Measurements from ENCODE around the gene IGF2BP2. TPM values are rescaled to one million over a fixed set of nuclear protein-coding genes. Genes with fewer than 3 reads are reported as not detected.

Gene IGF2BP2
- total and polyA plus RNA-seq, 9 of the 15 experiments (the other 6 are each of a cell fraction or from before 2014, with no cell fraction given): 3.2 to 59.6 (median 30.5) TPM

DNA sequence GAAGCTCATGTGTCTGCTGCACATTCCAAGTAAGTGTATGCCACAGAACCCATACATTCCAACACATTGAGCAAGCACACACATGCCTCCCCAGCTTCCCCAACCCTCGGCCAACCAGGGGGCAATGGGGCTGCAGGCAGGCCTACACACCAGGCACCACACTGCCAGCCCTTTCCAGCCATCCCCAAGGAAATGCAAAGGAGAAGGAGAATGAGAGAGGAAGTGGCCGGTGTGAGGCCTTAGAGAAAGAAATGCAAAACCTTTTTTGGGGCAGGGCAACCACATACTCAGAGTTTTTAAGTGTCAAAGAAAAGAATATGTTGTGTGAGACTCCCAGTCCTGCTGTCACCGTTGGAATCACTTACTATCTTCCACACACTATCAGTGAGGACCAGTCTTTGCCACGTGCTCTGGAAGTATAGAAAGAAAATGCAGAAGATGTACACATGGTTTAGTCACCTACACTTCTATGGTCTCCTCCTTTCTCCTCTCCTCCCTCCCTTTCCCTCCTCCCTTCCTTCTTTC lies 11.1 kb downstream of the IGF2BP2 start (continued):
- TF ChIP-seq, protein P1, sequence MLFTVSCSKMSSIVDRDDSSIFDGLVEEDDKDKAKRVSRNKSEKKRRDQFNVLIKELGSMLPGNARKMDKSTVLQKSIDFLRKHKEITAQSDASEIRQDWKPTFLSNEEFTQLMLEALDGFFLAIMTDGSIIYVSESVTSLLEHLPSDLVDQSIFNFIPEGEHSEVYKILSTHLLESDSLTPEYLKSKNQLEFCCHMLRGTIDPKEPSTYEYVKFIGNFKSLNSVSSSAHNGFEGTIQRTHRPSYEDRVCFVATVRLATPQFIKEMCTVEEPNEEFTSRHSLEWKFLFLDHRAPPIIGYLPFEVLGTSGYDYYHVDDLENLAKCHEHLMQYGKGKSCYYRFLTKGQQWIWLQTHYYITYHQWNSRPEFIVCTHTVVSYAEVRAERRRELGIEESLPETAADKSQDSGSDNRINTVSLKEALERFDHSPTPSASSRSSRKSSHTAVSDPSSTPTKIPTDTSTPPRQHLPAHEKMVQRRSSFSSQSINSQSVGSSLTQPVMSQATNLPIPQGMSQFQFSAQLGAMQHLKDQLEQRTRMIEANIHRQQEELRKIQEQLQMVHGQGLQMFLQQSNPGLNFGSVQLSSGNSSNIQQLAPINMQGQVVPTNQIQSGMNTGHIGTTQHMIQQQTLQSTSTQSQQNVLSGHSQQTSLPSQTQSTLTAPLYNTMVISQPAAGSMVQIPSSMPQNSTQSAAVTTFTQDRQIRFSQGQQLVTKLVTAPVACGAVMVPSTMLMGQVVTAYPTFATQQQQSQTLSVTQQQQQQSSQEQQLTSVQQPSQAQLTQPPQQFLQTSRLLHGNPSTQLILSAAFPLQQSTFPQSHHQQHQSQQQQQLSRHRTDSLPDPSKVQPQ (CRISPR knock-in tag; IDR thresholded peaks at IDR 0.05; ENCODE audit: borderline replicate concordance): no peak
- TF ChIP-seq CBFA2T3 (IDR thresholded peaks at IDR 0.05) (no peak; the same call in 1 of the 2 replicates), GABPA (tag; conservative IDR thresholded peaks at IDR 0.05; ENCODE audit: low read depth) (no peak), BACH1 (tag; IDR thresholded peaks at IDR 0.05) (no peak), FOXM1 (IDR thresholded peaks at IDR 0.05; ENCODE audit: low read depth) (no peak), FOXM1 (CRISPR knock-in tag; IDR thresholded peaks at IDR 0.05; ENCODE audit: low read depth) (no peak), KAT8 (IDR thresholded peaks at IDR 0.05; ENCODE audit: low read depth) (no peak), KDM1A (IDR thresholded peaks at IDR 0.05) (0 out of 4 replicates have a peak, but pooled peaks of 1 of the 2 experiments have one; percentile 12), SMAD4 (CRISPR knock-in tag; conservative IDR thresholded peaks at IDR 0.05) (peak; percentile 41; the same call in 1 of the 2 replicates), ZNF696 (CRISPR knock-in tag; conservative IDR thresholded peaks at IDR 0.05) (no peak), ZNF316 (IDR thresholded peaks at IDR 0.05) (no peak)
- TF ChIP-seq, protein P2, sequence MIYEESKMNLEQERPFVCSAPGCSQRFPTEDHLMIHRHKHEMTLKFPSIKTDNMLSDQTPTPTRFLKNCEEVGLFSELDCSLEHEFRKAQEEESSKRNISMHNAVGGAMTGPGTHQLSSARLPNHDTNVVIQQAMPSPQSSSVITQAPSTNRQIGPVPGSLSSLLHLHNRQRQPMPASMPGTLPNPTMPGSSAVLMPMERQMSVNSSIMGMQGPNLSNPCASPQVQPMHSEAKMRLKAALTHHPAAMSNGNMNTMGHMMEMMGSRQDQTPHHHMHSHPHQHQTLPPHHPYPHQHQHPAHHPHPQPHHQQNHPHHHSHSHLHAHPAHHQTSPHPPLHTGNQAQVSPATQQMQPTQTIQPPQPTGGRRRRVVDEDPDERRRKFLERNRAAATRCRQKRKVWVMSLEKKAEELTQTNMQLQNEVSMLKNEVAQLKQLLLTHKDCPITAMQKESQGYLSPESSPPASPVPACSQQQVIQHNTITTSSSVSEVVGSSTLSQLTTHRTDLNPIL (CRISPR knock-in tag; IDR thresholded peaks at IDR 0.05): no peak
- TF ChIP-seq, protein P3, sequence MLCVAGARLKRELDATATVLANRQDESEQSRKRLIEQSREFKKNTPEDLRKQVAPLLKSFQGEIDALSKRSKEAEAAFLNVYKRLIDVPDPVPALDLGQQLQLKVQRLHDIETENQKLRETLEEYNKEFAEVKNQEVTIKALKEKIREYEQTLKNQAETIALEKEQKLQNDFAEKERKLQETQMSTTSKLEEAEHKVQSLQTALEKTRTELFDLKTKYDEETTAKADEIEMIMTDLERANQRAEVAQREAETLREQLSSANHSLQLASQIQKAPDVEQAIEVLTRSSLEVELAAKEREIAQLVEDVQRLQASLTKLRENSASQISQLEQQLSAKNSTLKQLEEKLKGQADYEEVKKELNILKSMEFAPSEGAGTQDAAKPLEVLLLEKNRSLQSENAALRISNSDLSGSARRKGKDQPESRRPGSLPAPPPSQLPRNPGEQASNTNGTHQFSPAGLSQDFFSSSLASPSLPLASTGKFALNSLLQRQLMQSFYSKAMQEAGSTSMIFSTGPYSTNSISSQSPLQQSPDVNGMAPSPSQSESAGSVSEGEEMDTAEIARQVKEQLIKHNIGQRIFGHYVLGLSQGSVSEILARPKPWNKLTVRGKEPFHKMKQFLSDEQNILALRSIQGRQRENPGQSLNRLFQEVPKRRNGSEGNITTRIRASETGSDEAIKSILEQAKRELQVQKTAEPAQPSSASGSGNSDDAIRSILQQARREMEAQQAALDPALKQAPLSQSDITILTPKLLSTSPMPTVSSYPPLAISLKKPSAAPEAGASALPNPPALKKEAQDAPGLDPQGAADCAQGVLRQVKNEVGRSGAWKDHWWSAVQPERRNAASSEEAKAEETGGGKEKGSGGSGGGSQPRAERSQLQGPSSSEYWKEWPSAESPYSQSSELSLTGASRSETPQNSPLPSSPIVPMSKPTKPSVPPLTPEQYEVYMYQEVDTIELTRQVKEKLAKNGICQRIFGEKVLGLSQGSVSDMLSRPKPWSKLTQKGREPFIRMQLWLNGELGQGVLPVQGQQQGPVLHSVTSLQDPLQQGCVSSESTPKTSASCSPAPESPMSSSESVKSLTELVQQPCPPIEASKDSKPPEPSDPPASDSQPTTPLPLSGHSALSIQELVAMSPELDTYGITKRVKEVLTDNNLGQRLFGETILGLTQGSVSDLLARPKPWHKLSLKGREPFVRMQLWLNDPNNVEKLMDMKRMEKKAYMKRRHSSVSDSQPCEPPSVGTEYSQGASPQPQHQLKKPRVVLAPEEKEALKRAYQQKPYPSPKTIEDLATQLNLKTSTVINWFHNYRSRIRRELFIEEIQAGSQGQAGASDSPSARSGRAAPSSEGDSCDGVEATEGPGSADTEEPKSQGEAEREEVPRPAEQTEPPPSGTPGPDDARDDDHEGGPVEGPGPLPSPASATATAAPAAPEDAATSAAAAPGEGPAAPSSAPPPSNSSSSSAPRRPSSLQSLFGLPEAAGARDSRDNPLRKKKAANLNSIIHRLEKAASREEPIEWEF (CRISPR knock-in tag; IDR thresholded peaks at IDR 0.05): no peak
- TF ChIP-seq, protein P4, sequence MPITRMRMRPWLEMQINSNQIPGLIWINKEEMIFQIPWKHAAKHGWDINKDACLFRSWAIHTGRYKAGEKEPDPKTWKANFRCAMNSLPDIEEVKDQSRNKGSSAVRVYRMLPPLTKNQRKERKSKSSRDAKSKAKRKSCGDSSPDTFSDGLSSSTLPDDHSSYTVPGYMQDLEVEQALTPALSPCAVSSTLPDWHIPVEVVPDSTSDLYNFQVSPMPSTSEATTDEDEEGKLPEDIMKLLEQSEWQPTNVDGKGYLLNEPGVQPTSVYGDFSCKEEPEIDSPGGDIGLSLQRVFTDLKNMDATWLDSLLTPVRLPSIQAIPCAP (CRISPR knock-in tag; IDR thresholded peaks at IDR 0.05; ENCODE audit: borderline replicate concordance): no peak
- TF ChIP-seq, protein P5, sequence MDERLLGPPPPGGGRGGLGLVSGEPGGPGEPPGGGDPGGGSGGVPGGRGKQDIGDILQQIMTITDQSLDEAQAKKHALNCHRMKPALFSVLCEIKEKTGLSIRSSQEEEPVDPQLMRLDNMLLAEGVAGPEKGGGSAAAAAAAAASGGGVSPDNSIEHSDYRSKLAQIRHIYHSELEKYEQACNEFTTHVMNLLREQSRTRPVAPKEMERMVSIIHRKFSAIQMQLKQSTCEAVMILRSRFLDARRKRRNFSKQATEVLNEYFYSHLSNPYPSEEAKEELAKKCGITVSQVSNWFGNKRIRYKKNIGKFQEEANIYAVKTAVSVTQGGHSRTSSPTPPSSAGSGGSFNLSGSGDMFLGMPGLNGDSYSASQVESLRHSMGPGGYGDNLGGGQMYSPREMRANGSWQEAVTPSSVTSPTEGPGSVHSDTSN (CRISPR knock-in tag; IDR thresholded peaks at IDR 0.05; ENCODE audit: low read depth): no peak
- TF ChIP-seq, protein P5 (tag; conservative IDR thresholded peaks at IDR 0.05; ENCODE audit: low read depth): no peak
